Hippocampal formation (tissue), 2 donors: ENCODE results near the gene PNMA8C.
A peak's percentile ranks its signal among the peaks of the same experiment; 100 is the strongest.
"Not testable (repeated sequence)": the region's sequence is repeated elsewhere in the genome, so short reads cannot be mapped to it uniquely, and the experiment has no call there.

Experiments used
- DNase-seq, 2 donors: peaks; one replicate each; lab custom pipeline; 2025; lab: John Stamatoyannopoulos, UW

PNMA8C gene

DNA sequence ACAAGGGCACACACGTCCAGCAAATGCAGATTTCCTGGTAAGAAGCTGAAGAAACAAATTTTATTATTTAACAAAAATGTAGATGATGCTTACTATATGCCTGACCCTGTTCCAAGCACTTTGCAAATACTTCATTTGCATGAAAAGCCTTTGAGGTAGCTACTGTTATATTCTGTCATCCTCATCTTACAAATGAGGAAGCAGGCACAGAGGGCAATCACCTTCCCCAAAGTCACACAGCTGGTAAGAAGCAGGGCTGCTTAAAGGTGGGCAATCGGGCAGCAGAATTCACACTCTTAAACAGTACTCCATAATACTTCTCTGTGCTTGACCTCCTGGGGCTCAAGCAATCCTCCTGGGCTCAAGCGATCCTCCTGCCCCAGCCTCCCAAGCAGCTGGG lies 18.3 kb upstream of the PNMA8C start:
- no peak for DNase-seq

GRCh38 chr19:46446021-46446420 lies 17.3 kb upstream of the PNMA8C start:
- no peak for DNase-seq

DNA sequence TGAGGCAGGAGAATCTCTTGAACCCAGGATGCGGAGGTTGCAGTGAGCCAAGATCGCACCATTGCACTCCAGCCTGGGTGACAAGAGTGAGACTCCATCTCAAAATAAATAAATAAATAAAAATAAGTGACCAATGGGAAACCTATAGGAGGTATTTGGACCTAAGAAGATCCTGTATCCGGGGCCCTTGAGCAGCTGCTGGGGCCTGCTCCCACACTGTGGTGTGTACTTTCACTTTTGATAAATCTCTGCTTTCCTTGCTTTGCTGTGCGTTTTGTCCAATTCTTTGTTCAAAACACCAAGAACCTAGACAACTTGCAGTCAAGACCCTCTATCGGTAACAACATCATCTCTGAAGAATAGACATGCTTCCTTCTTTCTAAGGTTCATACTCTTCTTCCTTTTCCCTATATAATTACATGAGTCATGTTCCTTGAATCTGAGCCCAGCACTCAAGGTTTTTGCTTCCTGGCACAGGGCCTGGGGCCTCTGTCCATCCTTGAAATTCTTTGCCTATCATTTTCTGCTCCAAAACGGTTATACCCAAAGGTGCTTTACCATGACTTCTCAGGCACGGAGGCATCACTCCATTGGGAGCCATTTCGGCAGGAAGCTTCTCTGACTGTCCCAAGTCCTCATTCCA lies 14.2 kb upstream of the PNMA8C start:
- DNase-seq, result no peak

- no peak for DNase-seq
Observed at GRCh38 chr19:46441866-46442265, 13.1 kb upstream of the PNMA8C start.

DNA sequence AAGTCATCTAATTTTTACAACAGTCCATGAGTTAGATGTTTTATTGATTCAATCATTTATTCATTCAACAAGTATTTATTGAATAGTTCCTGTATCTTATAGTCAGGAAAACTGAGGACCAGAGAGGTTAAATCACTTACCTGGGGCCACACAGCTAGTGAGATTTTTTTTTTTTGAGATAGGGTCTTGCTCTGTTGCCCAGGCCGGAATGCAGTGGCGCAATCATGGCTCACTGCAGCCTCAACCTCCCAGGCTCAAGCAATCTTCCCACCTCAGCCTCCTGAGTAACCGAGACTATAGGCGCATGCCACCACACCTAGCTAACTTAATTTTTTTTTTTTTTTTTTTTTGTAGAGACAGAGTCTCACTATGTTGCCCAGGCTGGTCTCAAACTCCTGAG lies 7.0 kb upstream of the PNMA8C start:
- DNase-seq, result not testable (repeated sequence)

DNA sequence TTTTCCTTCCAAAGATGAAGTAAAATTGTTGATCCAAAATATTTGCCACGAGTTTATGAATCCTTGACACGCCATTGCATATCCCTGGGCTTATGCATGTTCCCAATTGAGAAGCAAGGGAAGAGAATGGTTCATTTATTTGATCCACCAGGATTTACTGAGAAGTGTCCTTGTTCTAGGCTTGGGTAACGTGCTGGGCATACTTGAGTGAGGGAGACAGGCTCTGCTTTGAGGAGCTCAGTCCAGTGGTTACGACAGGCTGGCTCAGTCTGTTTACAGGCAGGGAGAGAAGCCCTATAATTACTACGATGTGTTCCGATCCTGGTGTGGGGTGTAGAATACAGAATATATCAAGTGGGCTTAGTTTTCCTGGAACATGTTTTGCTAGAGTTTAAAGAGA lies 6.3 kb upstream of the PNMA8C start:
- peak; percentile 49 to 90 for DNase-seq

- not testable (repeated sequence) for DNase-seq
Observed at GRCh38 chr19:46433470-46433869, 4.7 kb upstream of the PNMA8C start.

- DNase-seq, result no peak
Observed at GRCh38 chr19:46431824-46432223, 3.1 kb upstream of the PNMA8C start.

GRCh38 chr19:46429999-46430398 lies 1.3 kb upstream of the PNMA8C start:
- no peak for DNase-seq

- no peak for DNase-seq
Observed at GRCh38 chr19:46427518-46428045, 1.2 kb downstream of the PNMA8C start.

DNA sequence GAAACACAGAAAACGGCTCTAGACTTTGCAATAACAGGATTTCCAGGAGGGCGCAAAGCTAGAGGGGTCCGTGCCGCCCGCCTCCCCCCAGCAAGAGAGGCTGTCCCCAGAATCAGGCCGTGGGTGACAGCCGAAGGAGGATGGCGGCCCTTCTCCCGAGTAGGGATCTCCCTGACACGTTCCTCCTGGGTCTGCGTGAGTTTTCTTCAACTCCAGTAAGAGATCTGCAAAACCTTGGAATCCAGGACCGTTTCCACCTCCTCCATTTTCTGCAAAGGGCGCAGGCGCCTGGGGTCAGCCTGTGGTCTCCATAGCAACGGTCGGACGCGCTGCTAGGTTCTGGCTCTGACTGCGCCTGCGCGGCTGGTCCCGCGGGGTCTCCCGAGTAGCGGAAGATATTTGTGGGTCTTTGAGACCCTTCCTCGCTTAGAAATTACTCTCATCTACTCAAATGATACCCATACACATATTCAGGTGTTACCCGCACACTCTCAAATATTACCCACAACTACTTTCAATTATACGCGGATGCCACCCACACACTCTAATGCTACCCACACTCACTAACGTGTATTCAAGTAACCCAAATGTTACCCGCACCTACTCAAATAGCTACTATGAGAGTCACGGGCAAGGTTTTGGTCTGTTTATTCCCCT lies 2.1 kb downstream of the PNMA8C start:
- DNase-seq, result peak; percentile 50 to 74

DNA sequence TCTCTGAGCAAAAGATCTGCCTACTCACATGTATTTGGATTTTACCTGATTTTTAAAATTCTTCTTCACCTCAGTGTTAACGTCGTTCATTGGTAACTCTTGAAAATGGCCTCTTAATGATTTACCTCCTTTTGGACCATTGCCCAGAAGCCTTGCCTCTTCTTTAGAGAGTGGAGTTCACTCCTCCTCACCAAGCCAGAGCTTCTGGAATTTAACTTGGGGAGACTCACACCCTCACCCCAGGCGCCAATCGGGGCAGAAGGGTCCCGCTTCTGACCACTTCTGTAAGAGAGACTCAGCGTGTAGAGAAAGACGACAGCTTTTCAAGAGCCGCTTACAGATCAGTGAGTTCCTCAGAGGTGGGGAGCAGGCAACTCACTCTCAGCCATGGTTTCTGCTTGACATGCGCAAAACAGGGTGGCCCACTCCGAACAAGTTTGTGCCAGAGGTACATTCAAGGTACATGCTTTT lies 2.7 kb downstream of the PNMA8C start:
- DNase-seq, result no peak

- no peak for DNase-seq
Observed at GRCh38 chr19:46423188-46423587, 5.5 kb downstream of the PNMA8C start.

DNA sequence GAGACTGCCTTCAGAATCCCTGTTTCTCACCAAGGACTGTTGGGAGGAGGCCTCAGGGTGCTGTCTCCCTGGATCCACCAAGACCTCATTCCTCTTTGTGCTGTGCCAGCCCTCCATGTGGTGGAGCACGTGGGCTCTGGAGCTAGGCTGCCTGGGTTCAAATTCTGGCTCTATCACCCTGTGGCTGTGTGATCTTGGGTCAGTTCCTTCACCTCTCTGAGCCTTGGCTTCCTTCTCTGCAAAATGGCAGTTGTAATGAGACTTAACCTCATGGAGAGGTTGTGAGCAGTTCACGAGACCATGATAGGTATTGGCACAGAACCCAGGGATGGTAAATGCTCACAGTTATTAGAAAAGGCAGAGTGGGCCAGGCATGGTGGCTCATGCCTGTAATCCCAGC lies 6.4 kb downstream of the PNMA8C start:
- DNase-seq, result no peak

DNA sequence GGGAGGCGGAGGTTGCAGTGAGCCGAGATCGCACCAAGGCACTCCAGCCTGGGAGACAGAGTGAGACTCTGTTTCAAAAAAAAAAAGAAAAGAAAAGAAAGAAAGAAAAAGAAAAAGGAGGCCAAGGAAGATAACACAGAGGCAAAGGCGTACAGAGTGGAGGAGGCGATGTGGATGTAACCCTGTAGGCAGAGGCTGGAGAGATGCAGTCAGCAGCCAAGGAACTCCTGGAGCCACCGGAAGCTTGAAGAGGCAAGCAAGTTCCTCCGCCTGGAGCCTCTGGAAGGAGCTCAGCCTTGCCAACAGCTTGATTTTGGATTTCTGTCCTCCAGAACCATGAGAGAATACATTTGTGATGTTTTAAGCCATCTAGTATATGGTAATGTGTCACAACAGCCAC lies 8.7 kb downstream of the PNMA8C start:
- DNase-seq, result no peak

DNA sequence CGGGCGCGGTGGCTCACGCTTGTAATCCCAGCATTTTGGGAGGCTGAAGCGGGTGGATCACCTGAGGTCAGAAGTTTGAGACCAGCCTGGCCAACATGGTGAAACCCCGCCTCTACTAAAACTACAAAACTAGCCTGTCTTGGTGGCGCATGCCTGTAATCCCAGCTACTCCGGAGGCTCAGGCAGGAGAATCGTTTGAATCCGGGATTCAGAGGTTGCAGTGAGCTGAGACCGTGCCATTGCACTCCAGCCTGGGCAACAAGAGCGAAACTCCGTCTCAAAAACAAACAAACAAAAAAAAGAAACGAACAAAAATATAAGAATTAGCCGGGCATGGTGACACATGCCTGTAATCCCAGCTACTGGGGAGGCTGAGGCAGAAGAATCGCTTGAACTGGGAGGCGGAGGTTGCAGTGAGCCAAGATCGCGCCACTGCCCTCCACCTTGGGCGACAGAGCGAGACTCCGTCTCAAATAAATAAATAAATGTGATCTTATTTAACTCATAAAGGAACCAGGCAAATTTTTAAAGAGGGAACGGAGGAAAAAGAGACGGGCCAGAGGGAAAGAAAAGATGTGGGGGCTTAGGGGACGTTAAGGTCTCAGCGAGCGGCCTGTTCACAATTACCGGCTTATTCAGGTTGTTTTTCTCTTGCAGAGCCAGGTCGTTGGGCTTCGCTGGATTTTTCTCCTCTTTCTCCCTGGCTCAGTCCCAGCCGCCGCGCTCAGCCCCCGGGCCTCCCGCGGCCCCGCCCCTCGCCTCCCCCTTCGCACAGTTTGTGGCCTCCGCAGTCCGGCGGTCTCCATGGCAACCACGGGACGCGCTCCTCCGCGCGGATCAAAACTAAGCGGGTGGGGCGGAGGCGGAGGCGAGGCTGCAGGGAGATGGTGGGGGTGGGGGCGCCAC lies 12.7 kb downstream of the PNMA8C start:
- DNase-seq, result peak; percentile 66 to 77

- DNase-seq, result not testable (repeated sequence)
Observed at GRCh38 chr19:46414899-46415298, 13.8 kb downstream of the PNMA8C start.

DNA sequence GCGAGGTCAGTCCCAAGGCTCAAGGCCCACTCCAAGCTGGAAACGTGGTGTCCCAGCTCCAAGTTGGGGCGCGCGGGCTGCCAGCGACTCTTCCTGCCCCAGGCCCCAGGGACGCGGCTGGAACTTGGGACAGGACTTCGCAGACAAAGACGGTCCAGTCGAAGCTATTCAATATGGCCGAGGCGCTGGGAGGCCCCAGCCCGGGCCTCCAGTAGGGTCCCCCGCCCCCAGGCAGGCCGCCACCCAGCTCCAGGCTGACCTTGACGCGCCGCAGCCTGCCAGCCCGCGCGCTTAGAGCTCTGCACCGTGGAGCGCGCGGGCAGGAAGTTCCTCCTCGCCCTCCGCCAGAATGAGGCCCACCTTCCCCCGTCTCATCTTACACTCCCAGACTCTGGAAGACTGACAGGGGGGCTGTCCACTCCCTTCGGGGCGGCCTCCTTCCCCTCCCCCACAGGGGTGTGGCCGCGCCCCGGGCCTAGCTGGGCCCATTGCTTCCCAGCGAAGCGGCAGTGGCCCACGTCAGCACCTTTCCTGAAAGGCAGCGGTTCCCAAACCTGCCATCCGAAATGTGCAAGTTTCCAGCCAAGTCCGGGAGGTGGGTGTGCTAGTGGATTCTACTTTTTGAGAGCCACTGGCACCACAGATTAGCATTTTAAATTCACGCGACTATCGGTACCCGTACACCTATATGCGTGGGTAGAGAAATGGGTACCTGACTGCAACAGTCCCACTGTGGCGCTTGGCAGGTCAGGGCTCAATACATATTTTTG lies 15.3 kb downstream of the PNMA8C start, which contains the start of gene CCDC8:
Gene CCDC8, minus strand, starts transcription at position 303 of the 770 bp plus-strand sequence. CDS start 754 bp downstream, outside the sequence.
- peak in 1 of 2 donors; percentile 25 for DNase-seq

GRCh38 chr19:46412650-46413261 lies 16.0 kb downstream of the PNMA8C start:
- no peak for DNase-seq

- no peak for DNase-seq
Observed at GRCh38 chr19:46411925-46412649, 16.6 kb downstream of the PNMA8C start.
